Activated naive CD8-positive, alpha-beta T cell treated with anti-CD3 and anti-CD28 coated beads, Interleukin-2, amount 50 U/mL, for 24 hours (primary cell): Measurements from ENCODE around the gene PRKCQ.

Experiments
- ATAC-seq: fragments of 150-1000 bp; cut with Tn5 transposase; one replicate; pipeline ENCODE4 v1.10.0; 2021
- DNase-seq: peaks from one replicate; pipeline ENCODE4 v3.0.0; 2021
- H3K27ac Mint-ChIP-seq: one replicate; pipeline ENCODE4 v1.8.0; 2021; ENCODE audit warnings: mild to moderate bottlenecking, mixed read lengths
- H3K27me3 Mint-ChIP-seq: one replicate; pipeline ENCODE4 v1.8.0; 2021; ENCODE audit warnings: mixed read lengths
- H3K36me3 Mint-ChIP-seq: one replicate; pipeline ENCODE4 v1.8.0; 2021; ENCODE audit warnings: low read depth, mixed read lengths
- H3K4me1 Mint-ChIP-seq: one replicate; pipeline ENCODE4 v1.8.0; 2021; ENCODE audit warnings: mixed read lengths
- H3K4me3 Mint-ChIP-seq: one replicate; pipeline ENCODE4 v1.8.0; 2021; ENCODE audit warnings: mild to moderate bottlenecking, moderate library complexity, mixed read lengths
- H3K9me3 Mint-ChIP-seq: one replicate; pipeline ENCODE4 v1.8.0; 2021; ENCODE audit warnings: mixed read lengths

Gene PRKCQ

GRCh38 chr10:6603142-6604125, 23.4 kb upstream of the PRKCQ start:
- H3K9me3 Mint-ChIP-seq = peaks cover 16% of the 10 kb centered on the region
- H3K36me3 Mint-ChIP-seq = peaks cover 32% of the 10 kb centered on the region
- peaks cover 67% of the 10 kb centered on the region for H3K4me1 Mint-ChIP-seq
- no peak for DNase-seq
- no peak for ATAC-seq
- no peaks in the 10 kb centered on the region for H3K27me3 Mint-ChIP-seq
- H3K4me3 Mint-ChIP-seq = no peak overlapping the region
- no peak overlapping the region for H3K27ac Mint-ChIP-seq

- Mint-ChIP-seq H3K4me1 (peaks cover 65% of the 10 kb centered on the region), H3K36me3 (peaks cover 27% of the 10 kb centered on the region), H3K27ac (no peak overlapping the region), H3K9me3 (peaks cover 12% of the 10 kb centered on the region), H3K27me3 (no peaks in the 10 kb centered on the region), H3K4me3 (no peak overlapping the region)
- ATAC-seq (no peak), DNase-seq (no peak)
These were observed 22.6 kb upstream of the PRKCQ start for GRCh38 chr10:6602700-6603084.

GRCh38 chr10:6602026-6602699, 22.1 kb upstream of the PRKCQ start:
- peaks cover 12% of the 10 kb centered on the region for H3K9me3 Mint-ChIP-seq
- peaks cover 21% of the 10 kb centered on the region for H3K36me3 Mint-ChIP-seq
- H3K4me1 Mint-ChIP-seq = peaks cover 65% of the 10 kb centered on the region
- ATAC-seq (no peak), DNase-seq (no peak)
- H3K27ac Mint-ChIP-seq = peak overlapping the region; percentile 67
- no peak overlapping the region for H3K4me3 Mint-ChIP-seq
- H3K27me3 Mint-ChIP-seq = no peaks in the 10 kb centered on the region

- H3K4me1 Mint-ChIP-seq = peaks cover 67% of the 10 kb centered on the region
- H3K4me3 Mint-ChIP-seq = peak overlapping the region; percentile 13
These were observed 21.2 kb upstream of the PRKCQ start for GRCh38 chr10:6601246-6601805.

GRCh38 chr10:6600224-6600987, 20.3 kb upstream of the PRKCQ start:
- Mint-ChIP-seq H3K4me1 (peaks cover 71% of the 10 kb centered on the region), H3K9me3 (peaks cover 12% of the 10 kb centered on the region), H3K4me3 (peak overlapping the region; percentile 25), H3K27ac (peak overlapping the region; percentile 87), H3K36me3 (peaks cover 18% of the 10 kb centered on the region), H3K27me3 (no peaks in the 10 kb centered on the region)
- no peak for DNase-seq
- peak; percentile 47 for ATAC-seq

More at GRCh38 chr10:6601246-6601805, 21.2 kb upstream of the PRKCQ start:
- H3K27ac Mint-ChIP-seq = peak overlapping the region; percentile 87
- no peak for DNase-seq
- H3K9me3 Mint-ChIP-seq = peaks cover 12% of the 10 kb centered on the region
- ATAC-seq = no peak
- H3K36me3 Mint-ChIP-seq = peaks cover 18% of the 10 kb centered on the region
- no peaks in the 10 kb centered on the region for H3K27me3 Mint-ChIP-seq

GRCh38 chr10:6598679-6599078, 18.6 kb upstream of the PRKCQ start:
- DNase-seq (no peak), ATAC-seq (peak; percentile 53)
- peaks cover 84% of the 10 kb centered on the region for H3K4me1 Mint-ChIP-seq
- H3K36me3 Mint-ChIP-seq = peaks cover 18% of the 10 kb centered on the region
- peak overlapping the region; percentile 87 for H3K27ac Mint-ChIP-seq
- H3K4me3 Mint-ChIP-seq = no peak overlapping the region
- H3K9me3 Mint-ChIP-seq = peaks cover 12% of the 10 kb centered on the region
- H3K27me3 Mint-ChIP-seq = no peaks in the 10 kb centered on the region

DNA sequence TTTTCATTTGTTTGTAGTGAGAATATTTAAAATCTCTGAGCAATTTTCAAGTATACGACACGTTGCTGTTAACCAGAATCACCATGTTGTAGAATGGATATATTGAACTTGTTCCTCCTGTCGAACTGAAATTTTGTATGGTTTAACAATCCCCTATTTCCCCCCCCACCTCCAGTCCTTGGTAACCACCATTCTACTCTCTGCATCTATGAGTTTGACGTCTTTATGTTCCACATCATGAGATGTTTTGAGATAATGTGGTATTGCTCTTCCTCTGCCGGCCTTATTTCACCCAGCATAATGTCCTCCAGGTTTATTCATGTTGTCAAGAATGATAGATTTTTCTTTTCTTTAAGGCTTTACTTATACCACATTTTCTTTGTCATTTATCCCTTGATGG, 17.4 kb upstream of the PRKCQ start:
- peak overlapping the region; percentile 76 for H3K27ac Mint-ChIP-seq
- peaks cover 90% of the 10 kb centered on the region for H3K4me1 Mint-ChIP-seq
- ATAC-seq (peak; percentile 45), DNase-seq (no peak)
- H3K9me3 Mint-ChIP-seq = peaks cover 12% of the 10 kb centered on the region
- peaks cover 18% of the 10 kb centered on the region for H3K36me3 Mint-ChIP-seq
- H3K27me3 Mint-ChIP-seq = no peaks in the 10 kb centered on the region
- peak overlapping the region; percentile 15 for H3K4me3 Mint-ChIP-seq

DNA sequence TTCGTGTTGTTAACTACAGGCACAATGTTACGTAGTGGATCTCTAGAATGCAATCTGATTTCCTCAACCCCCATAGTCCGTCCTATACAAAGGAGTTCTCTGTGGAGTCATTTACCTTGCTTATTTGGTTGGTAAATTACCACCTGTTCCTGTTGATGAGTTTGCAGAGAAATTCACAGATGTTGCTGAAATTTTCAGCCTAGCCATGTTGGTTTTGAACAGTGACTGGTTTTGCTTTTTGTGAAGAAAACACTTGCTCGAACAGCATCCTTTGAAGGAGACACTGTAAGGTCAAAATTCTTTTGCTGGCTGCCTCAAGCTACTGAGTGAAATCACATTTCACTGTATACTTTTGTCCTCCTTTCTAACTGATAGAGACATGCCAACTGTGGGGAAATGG, 15.4 kb upstream of the PRKCQ start:
- Mint-ChIP-seq H3K4me1 (peaks cover 92% of the 10 kb centered on the region), H3K36me3 (peaks cover 24% of the 10 kb centered on the region), H3K27ac (peak overlapping the region; percentile 84), H3K27me3 (no peaks in the 10 kb centered on the region), H3K4me3 (peak overlapping the region; percentile 70), H3K9me3 (peaks cover 12% of the 10 kb centered on the region)
- DNase-seq (no peak), ATAC-seq (no peak)

- Mint-ChIP-seq H3K36me3 (peaks cover 25% of the 10 kb centered on the region), H3K27ac (peak overlapping the region; percentile 90), H3K27me3 (no peaks in the 10 kb centered on the region), H3K4me3 (peak overlapping the region; percentile 40), H3K9me3 (no peaks in the 10 kb centered on the region), H3K4me1 (peaks cover 94% of the 10 kb centered on the region)
- ATAC-seq = peak; percentile 58
- DNase-seq = no peak
These were observed 13.2 kb upstream of the PRKCQ start for GRCh38 chr10:6593241-6593671.

GRCh38 chr10:6592080-6592479, 12.0 kb upstream of the PRKCQ start:
- Mint-ChIP-seq H3K36me3 (peaks cover 28% of the 10 kb centered on the region), H3K4me1 (peaks cover 93% of the 10 kb centered on the region), H3K27ac (peak overlapping the region; percentile 90), H3K27me3 (no peaks in the 10 kb centered on the region), H3K9me3 (no peaks in the 10 kb centered on the region), H3K4me3 (peak overlapping the region; percentile 38)
- DNase-seq = no peak
- ATAC-seq = peak; percentile 56

- H3K36me3 Mint-ChIP-seq = peaks cover 28% of the 10 kb centered on the region
- no peak for ATAC-seq
These were observed 11.6 kb upstream of the PRKCQ start for GRCh38 chr10:6591668-6592067.

GRCh38 chr10:6590100-6590499, 10.0 kb upstream of the PRKCQ start:
- no peaks in the 10 kb centered on the region for H3K27me3 Mint-ChIP-seq
- peak overlapping the region; percentile 36 for H3K4me3 Mint-ChIP-seq
- peaks cover 92% of the 10 kb centered on the region for H3K4me1 Mint-ChIP-seq
- DNase-seq = no peak
- peak overlapping the region; percentile 90 for H3K27ac Mint-ChIP-seq
- no peak for ATAC-seq
- no peaks in the 10 kb centered on the region for H3K9me3 Mint-ChIP-seq
- H3K36me3 Mint-ChIP-seq = peaks cover 43% of the 10 kb centered on the region

More at GRCh38 chr10:6591668-6592067, 11.6 kb upstream of the PRKCQ start:
- Mint-ChIP-seq H3K9me3 (no peaks in the 10 kb centered on the region), H3K27ac (peak overlapping the region; percentile 90), H3K27me3 (no peaks in the 10 kb centered on the region), H3K4me3 (peak overlapping the region; percentile 38), H3K4me1 (peaks cover 92% of the 10 kb centered on the region)
- DNase-seq = no peak

DNA sequence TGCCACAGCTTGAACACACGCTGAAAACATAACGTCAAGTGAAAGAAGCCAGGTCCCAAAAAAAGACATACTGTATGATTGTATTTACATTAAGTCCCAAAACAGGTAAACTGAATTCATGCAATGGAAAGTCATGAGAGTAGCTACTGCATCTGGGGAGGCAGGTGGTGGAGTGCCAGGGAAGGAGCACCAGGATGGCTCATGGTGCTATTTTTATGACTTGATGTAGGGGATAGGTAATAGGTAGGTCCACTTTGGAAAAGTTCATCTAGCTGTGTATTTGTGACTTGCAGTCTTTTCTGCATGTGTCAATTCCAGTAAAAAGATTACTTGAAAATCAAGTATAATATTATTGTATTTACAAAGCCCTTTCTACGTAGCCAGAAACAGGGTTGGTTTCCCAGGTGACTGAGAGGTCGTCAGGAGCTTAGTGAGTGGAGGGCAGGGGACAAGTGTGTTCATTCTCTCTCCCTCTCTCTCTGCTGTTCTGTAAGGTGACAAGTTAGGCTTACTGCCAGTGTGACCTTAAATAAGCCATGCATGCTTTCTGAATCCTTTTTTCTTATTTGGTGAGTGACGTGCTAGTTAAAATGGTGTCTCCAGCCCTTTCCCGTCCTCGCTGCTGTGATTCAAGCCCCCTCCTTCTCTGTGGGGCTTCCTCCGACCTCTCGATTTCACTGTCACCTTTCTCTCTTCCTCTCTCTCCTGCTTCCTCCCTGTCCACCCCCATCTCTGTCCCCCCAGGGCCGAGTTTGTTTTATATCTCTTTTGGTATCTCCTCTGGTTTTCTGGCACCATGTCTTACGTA, 9.4 kb upstream of the PRKCQ start:
- no peaks in the 10 kb centered on the region for H3K27me3 Mint-ChIP-seq
- peaks cover 49% of the 10 kb centered on the region for H3K36me3 Mint-ChIP-seq
- ATAC-seq (no peak), DNase-seq (no peak)
- H3K4me1 Mint-ChIP-seq = peaks cover 95% of the 10 kb centered on the region
- peak overlapping the region; percentile 36 for H3K4me3 Mint-ChIP-seq
- peak overlapping the region; percentile 90 for H3K27ac Mint-ChIP-seq
- H3K9me3 Mint-ChIP-seq = no peaks in the 10 kb centered on the region
